ENCODE data around the gene MDC1. TPM values are rescaled to one million over a fixed set of nuclear protein-coding genes. Genes with fewer than 3 reads are reported as not detected.
A peak's percentile ranks its signal among the peaks of the same experiment; 100 is the strongest.
"Not testable (repeated sequence)": the region's sequence is repeated elsewhere in the genome, so short reads cannot be mapped to it uniquely, and the experiment has no call there.

Gene MDC1
- total and polyA plus RNA-seq, 4 experiments from 2014 or later, result 9.8 to 73.5 (median 60.7) TPM; not detected in 1

- peak overlapping the region in 1 of 7 donors; percentile 12 for H3K27ac Mint-ChIP-seq
- H3K36me3 ChIP-seq (ENCODE audit: insufficient read depth, low read length), result no peaks in the 10 kb centered on the region
- no peaks in the 10 kb centered on the region for H3K27me3 Mint-ChIP-seq
- no peak overlapping the region for H3K27ac ChIP-seq (ENCODE audit: low read depth, low read length)
- H3K36me3 Mint-ChIP-seq, result no peaks in the 10 kb centered on the region
- no peak overlapping the region for H3K4me3 ChIP-seq (ENCODE audit: low read length in 2 of 2)
- H3K4me1 ChIP-seq (ENCODE audit: insufficient read depth, low read length), result peaks cover 21% of the 10 kb centered on the region
- H3K9me3 Mint-ChIP-seq, result no peaks in the 10 kb centered on the region
- no peak overlapping the region for H3K4me3 Mint-ChIP-seq
- H3K9me3 ChIP-seq (ENCODE audit: control insufficient read depth in 1 of 2, low read length in 2 of 2), result no peaks in the 10 kb centered on the region
- intact Hi-C loops (cut with micrococcal nuclease), result no loop called here
- no peak for DNase-seq
- POLR2A ChIA-PET (ENCODE audit: partially characterized antibody), result no interaction called here
- CTCF ChIA-PET (ENCODE audit: partially characterized antibody), result interaction anchor here (0.6 to 0.8 kb wide), 3 partner anchors 11 to 59 kb away, joined by 3 read pairs; no protein-coding TSS in a partner anchor
- H3K27me3 ChIP-seq (ENCODE audit: insufficient read depth, low read length), result no peaks in the 10 kb centered on the region
- H3K4me1 Mint-ChIP-seq, result peaks cover 21 to 37% (median 28%) of the 10 kb centered on the region in 4 donors
Measured at GRCh38 chr6:30763155-30763617, 46.1 kb upstream of the MDC1 start.

GRCh38 chr6:30761791-30762429 lies 44.8 kb upstream of the MDC1 start:
- peaks cover 15 to 28% (median 22%) of the 10 kb centered on the region in 4 donors for H3K4me1 Mint-ChIP-seq
- CTCF ChIA-PET (ENCODE audit: partially characterized antibody), result no interaction called here

DNA sequence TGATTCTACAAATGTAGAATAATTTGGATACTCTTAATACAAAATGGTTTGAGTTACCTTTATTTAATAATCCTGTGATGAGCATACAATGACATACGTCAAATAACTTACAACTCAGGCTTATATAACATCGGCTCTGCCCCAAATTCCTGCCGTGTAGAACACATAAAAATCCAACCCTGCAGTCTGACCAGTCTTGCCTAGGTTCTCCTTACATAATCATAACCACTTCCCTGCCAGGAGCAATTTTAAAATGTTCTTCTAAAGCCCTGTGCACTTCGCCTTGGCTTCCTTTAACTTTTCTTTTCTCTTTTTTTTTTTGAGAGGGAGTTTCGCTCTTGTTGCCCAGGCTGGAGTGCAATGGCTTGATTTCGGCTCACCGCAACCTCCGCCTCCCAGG lies 43.5 kb upstream of the MDC1 start:
- no peaks in the 10 kb centered on the region for H3K36me3 Mint-ChIP-seq
- H3K27me3 ChIP-seq (ENCODE audit: insufficient read depth, low read length), result no peaks in the 10 kb centered on the region
- ChIA-PET POLR2A (ENCODE audit: partially characterized antibody) (no interaction called here), CTCF (ENCODE audit: partially characterized antibody) (interaction anchor here (0.6 to 1.1 kb wide), 2 partner anchors 49 to 322 kb away, joined by 3 to 4 read pairs; no protein-coding TSS in a partner anchor)
- H3K27ac Mint-ChIP-seq, result no peak overlapping the region
- H3K36me3 ChIP-seq (ENCODE audit: insufficient read depth, low read length), result no peaks in the 10 kb centered on the region
- DNase-seq, result no peak
- peaks cover 7% of the 10 kb centered on the region for H3K4me1 ChIP-seq (ENCODE audit: insufficient read depth, low read length)
- no peak overlapping the region for H3K27ac ChIP-seq (ENCODE audit: low read depth, low read length)
- H3K9me3 ChIP-seq (ENCODE audit: control insufficient read depth in 1 of 2, low read length in 2 of 2), result no peaks in the 10 kb centered on the region
- H3K9me3 Mint-ChIP-seq, result no peaks in the 10 kb centered on the region
- peaks cover 10 to 22% (median 19%) of the 10 kb centered on the region in 4 donors for H3K4me1 Mint-ChIP-seq
- H3K4me3 Mint-ChIP-seq, result no peak overlapping the region
- intact Hi-C loops (cut with micrococcal nuclease), result no loop called here
- no peak overlapping the region for H3K4me3 ChIP-seq (ENCODE audit: low read length in 2 of 2)
- no peaks in the 10 kb centered on the region for H3K27me3 Mint-ChIP-seq

More at GRCh38 chr6:30761791-30762429, 44.8 kb upstream of the MDC1 start:
- DNase-seq, result no peak
- intact Hi-C loops (cut with micrococcal nuclease), result no loop called here
- no peak overlapping the region for H3K4me3 Mint-ChIP-seq
- no peaks in the 10 kb centered on the region for H3K36me3 Mint-ChIP-seq
- no peaks in the 10 kb centered on the region for H3K27me3 Mint-ChIP-seq
- Histone ChIP-seq H3K27ac (ENCODE audit: low read depth, low read length) (no peak overlapping the region), H3K9me3 (ENCODE audit: control insufficient read depth in 1 of 2, low read length in 2 of 2) (no peaks in the 10 kb centered on the region), H3K27me3 (ENCODE audit: insufficient read depth, low read length) (no peaks in the 10 kb centered on the region), H3K36me3 (ENCODE audit: insufficient read depth, low read length) (no peaks in the 10 kb centered on the region), H3K4me1 (ENCODE audit: insufficient read depth, low read length) (peaks cover 11% of the 10 kb centered on the region), H3K4me3 (ENCODE audit: low read length in 2 of 2) (no peak overlapping the region)
- no peaks in the 10 kb centered on the region for H3K9me3 Mint-ChIP-seq
- H3K27ac Mint-ChIP-seq, result no peak overlapping the region
- POLR2A ChIA-PET (ENCODE audit: partially characterized antibody), result interaction anchor here (0.9 kb wide), 1 partner anchor 9 kb away, joined by 3 read pairs; no protein-coding TSS in a partner anchor

DNA sequence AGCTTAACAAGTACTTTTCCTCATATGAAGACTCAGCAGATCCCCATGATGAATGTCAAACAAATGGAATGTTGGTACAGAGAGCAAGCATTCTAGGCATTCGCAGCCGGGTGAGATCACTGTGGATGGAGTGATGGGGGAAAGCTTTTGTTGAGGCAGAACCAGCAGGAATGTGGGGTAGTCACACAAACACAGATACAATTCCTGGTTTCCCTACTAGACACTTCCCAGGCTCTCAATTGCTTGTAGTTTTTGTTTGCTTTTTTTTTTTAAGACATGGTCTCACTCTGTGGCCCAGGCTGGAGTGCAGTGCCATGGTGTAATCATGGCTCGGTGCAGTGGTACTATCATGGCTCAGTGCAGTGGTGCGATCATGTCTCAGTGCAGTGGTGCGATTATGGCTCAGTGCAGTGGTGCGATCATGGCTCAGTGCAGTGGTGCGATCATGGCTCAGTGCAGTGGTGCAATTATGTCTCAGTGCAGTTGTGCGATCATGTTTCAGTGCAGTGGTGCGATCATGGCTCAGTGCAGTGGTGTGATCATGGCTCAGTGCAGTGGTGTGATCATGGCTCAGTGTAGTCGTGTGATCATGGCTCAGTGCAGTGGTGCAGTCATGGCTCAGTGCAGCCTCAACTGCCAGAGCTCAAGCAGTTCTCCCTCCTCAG lies 42.6 kb upstream of the MDC1 start:
- Histone ChIP-seq H3K4me1 (ENCODE audit: insufficient read depth, low read length) (peaks cover 7% of the 10 kb centered on the region), H3K4me3 (ENCODE audit: low read length in 2 of 2) (no peak overlapping the region), H3K27me3 (ENCODE audit: insufficient read depth, low read length) (no peaks in the 10 kb centered on the region), H3K36me3 (ENCODE audit: insufficient read depth, low read length) (no peaks in the 10 kb centered on the region), H3K9me3 (ENCODE audit: control insufficient read depth in 1 of 2, low read length in 2 of 2) (no peaks in the 10 kb centered on the region), H3K27ac (ENCODE audit: low read depth, low read length) (no peak overlapping the region)
- no peaks in the 10 kb centered on the region for H3K36me3 Mint-ChIP-seq
- POLR2A ChIA-PET (ENCODE audit: partially characterized antibody), result no interaction called here
- intact Hi-C loops (cut with micrococcal nuclease), result no loop called here
- H3K4me3 Mint-ChIP-seq, result no peak overlapping the region
- no peaks in the 10 kb centered on the region for H3K9me3 Mint-ChIP-seq
- H3K27ac Mint-ChIP-seq, result peak overlapping the region in 1 of 7 donors; percentile 78
- H3K4me1 Mint-ChIP-seq, result peaks cover 8 to 22% (median 15%) of the 10 kb centered on the region in 4 donors
- CTCF ChIA-PET (ENCODE audit: partially characterized antibody), result no interaction called here
- no peak for DNase-seq
- no peaks in the 10 kb centered on the region for H3K27me3 Mint-ChIP-seq

DNA sequence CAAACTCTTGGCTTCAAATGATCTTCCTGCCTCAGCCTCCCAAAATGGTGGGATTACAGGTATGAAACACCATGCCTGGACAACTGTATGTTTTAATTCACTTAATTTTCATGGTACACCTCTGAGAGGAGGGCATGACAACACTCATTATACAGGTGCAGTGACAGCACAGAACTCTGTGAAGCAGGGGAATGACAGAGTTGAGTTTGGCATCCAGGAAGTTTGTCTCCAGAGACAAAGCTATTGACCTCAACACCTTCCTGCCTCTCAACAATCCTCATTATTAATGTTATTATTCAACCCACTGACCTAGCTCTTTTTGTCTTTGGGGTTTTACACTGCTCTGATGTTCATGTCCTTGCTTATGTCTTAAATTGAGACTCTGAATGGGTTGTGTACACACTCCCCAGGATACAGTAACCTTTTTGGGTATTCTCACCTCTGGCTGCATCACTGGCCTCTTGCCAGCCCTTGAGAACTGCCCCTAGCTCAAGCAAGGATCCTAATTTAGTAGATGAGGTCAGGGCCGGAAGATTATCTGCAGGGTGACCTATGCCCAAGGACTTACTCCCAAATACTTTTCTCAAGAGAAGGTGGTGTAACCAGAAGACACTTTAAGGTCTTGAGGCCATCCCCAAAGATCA lies 40.3 kb upstream of the MDC1 start:
- H3K4me3 ChIP-seq (ENCODE audit: low read length in 2 of 2), result no peak overlapping the region
- H3K4me1 Mint-ChIP-seq, result peaks cover 0 to 8% (median 2%) of the 10 kb centered on the region in 4 donors
- ChIA-PET CTCF (ENCODE audit: partially characterized antibody) (interaction anchor here (1.2 kb wide), 1 partner anchor 13 kb away, joined by 3 read pairs; the partner anchor contains the start of gene IER3), POLR2A (ENCODE audit: partially characterized antibody) (no interaction called here)
- no peaks in the 10 kb centered on the region for H3K36me3 Mint-ChIP-seq
- no peak overlapping the region for H3K27ac Mint-ChIP-seq
- H3K9me3 Mint-ChIP-seq, result no peaks in the 10 kb centered on the region
- intact Hi-C loops (cut with micrococcal nuclease), result no loop called here
- no peak overlapping the region for H3K4me3 Mint-ChIP-seq
- no peaks in the 10 kb centered on the region for H3K9me3 ChIP-seq (ENCODE audit: control insufficient read depth in 1 of 2, low read length in 2 of 2)
- H3K4me1 ChIP-seq (ENCODE audit: insufficient read depth, low read length), result no peaks in the 10 kb centered on the region
- DNase-seq, result no peak
- H3K27me3 Mint-ChIP-seq, result no peaks in the 10 kb centered on the region
- H3K27ac ChIP-seq (ENCODE audit: low read depth, low read length), result no peak overlapping the region
- H3K36me3 ChIP-seq (ENCODE audit: insufficient read depth, low read length), result no peaks in the 10 kb centered on the region
- H3K27me3 ChIP-seq (ENCODE audit: insufficient read depth, low read length), result no peaks in the 10 kb centered on the region

GRCh38 chr6:30756405-30757003 lies 39.4 kb upstream of the MDC1 start:
- peak overlapping the region in 1 of 7 donors; percentile 11 for H3K27ac Mint-ChIP-seq
- H3K4me1 ChIP-seq (ENCODE audit: insufficient read depth, low read length); DNase-seq; H3K36me3 ChIP-seq (ENCODE audit: insufficient read depth, low read length); H3K4me3 ChIP-seq (ENCODE audit: low read length in 2 of 2); H3K27me3 ChIP-seq (ENCODE audit: insufficient read depth, low read length); H3K9me3 ChIP-seq (ENCODE audit: control insufficient read depth in 1 of 2, low read length in 2 of 2); H3K36me3 Mint-ChIP-seq; POLR2A ChIA-PET (ENCODE audit: partially characterized antibody); H3K27ac ChIP-seq (ENCODE audit: low read depth, low read length); H3K4me3 Mint-ChIP-seq; intact Hi-C loops (cut with micrococcal nuclease); H3K27me3 Mint-ChIP-seq; H3K4me1 Mint-ChIP-seq; H3K9me3 Mint-ChIP-seq: not testable (repeated sequence)
- CTCF ChIA-PET (ENCODE audit: partially characterized antibody), result interaction anchor here (1.2 kb wide), 1 partner anchor 12 kb away, joined by 3 read pairs; the partner anchor contains the start of gene IER3

DNA sequence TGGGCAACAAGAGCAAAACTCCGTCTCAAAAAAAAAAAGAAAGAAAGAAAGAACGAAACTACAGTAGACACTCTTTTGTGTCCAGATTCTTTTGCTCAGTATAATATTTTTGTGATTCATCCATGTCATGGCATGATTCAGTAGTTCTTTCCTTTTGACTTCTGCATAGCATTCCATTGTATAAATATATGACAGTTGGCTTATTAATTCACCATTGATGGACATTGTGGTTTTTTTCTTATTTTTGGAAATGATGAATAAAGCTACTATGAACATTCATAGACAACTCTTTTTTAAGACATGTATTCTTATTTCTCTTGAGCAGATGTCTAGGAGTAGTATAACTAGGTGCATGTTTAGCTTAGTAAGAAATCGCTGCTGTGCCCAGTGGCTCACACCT lies 37.5 kb upstream of the MDC1 start:
- ChIA-PET CTCF (ENCODE audit: partially characterized antibody) (interaction anchor here (1.8 kb wide), 1 partner anchor 24 kb away, joined by 6 read pairs; no protein-coding TSS in a partner anchor), POLR2A (ENCODE audit: partially characterized antibody) (interaction anchor here (0.7 to 0.9 kb wide), 3 partner anchors 26 to 39 kb away, joined by 3 to 4 read pairs (median 3); no protein-coding TSS in a partner anchor)
- Histone ChIP-seq H3K4me3 (ENCODE audit: low read length in 2 of 2) (no peak overlapping the region), H3K9me3 (ENCODE audit: control insufficient read depth in 1 of 2, low read length in 2 of 2) (no peaks in the 10 kb centered on the region), H3K27me3 (ENCODE audit: insufficient read depth, low read length) (no peaks in the 10 kb centered on the region), H3K4me1 (ENCODE audit: insufficient read depth, low read length) (no peaks in the 10 kb centered on the region), H3K36me3 (ENCODE audit: insufficient read depth, low read length) (no peaks in the 10 kb centered on the region), H3K27ac (ENCODE audit: low read depth, low read length) (no peak overlapping the region)
- Mint-ChIP-seq H3K36me3 (no peaks in the 10 kb centered on the region), H3K4me1 (peaks cover 0 to 8% (median 2%) of the 10 kb centered on the region in 4 donors), H3K27ac (no peak overlapping the region), H3K9me3 (no peaks in the 10 kb centered on the region), H3K27me3 (no peaks in the 10 kb centered on the region), H3K4me3 (no peak overlapping the region)
- DNase-seq, result no peak
- intact Hi-C loops (cut with micrococcal nuclease), result no loop called here

Data from CD4-positive, alpha-beta memory T cell (primary cell).